Fibroblast of the aortic adventitia (primary cell): ENCODE data around the gene TADA1. TPM values are rescaled to one million over a fixed set of nuclear protein-coding genes. Genes with fewer than 3 reads are reported as not detected.

ENCODE experiments used
- DNase-seq: peaks from one replicate; pipeline ENCODE4 v3.0.0-alpha.2; 2010; ENCODE audit warnings: low read depth
- H3K4me3 ChIP-seq: 2 replicates; pipeline ENCODE4 v1.5.1; 2011; ENCODE audit warnings: low read depth, mild to moderate bottlenecking, control low read depth, low read length, moderate library complexity
- CTCF ChIP-seq: IDR thresholded peaks from 2 replicates; pipeline ENCODE4 v1.5.1; 2011; ENCODE audit warnings: mild to moderate bottlenecking, low read length, control low read depth, inconsistent platforms; ENCODE audit not compliant: insufficient read depth
- total RNA-seq: library from RNA; depleted of rRNA; stranded (reverse); fragments of >200 nt; gene quantifications from 2 replicates; pipeline ENCODE4 v1.2.3, GENCODE V29; 2012; ENCODE audit warnings: low replicate concordance

The TADA1 gene
- total RNA-seq, 1 donor: 12.1 TPM

- TF ChIP-seq CTCF: no peak
- no peak for DNase-seq
- no peak overlapping the region for H3K4me3 ChIP-seq
Measured at GRCh38 chr1:166859597-166859996, 16.5 kb downstream of the TADA1 start.

- TF ChIP-seq CTCF: no peak
- DNase-seq: no peak
Measured at GRCh38 chr1:166858726-166859419, 17.2 kb downstream of the TADA1 start.

GRCh38 chr1:166857995-166858394 is 18.1 kb downstream of the TADA1 start:
- H3K4me3 ChIP-seq: no peak overlapping the region
- no peak for DNase-seq
- TF ChIP-seq CTCF: no peak

More at GRCh38 chr1:166858726-166859419, 17.2 kb downstream of the TADA1 start:
- H3K4me3 ChIP-seq: no peak overlapping the region

GRCh38 chr1:166855558-166855957 is 20.5 kb downstream of the TADA1 start:
- TF ChIP-seq CTCF: no peak
- DNase-seq: no peak
- H3K4me3 ChIP-seq: no peak overlapping the region

GRCh38 chr1:166852918-166853317 is 23.1 kb downstream of the TADA1 start:
- no peak for DNase-seq
- TF ChIP-seq CTCF: no peak
- no peak overlapping the region for H3K4me3 ChIP-seq

GRCh38 chr1:166849135-166849534 is 26.9 kb downstream of the TADA1 start:
- DNase-seq: no peak
- no peak for TF ChIP-seq CTCF
- H3K4me3 ChIP-seq: no peak overlapping the region

- no peak for TF ChIP-seq CTCF
- H3K4me3 ChIP-seq: no peak overlapping the region
- DNase-seq: no peak
Measured at GRCh38 chr1:166848193-166848592, 27.9 kb downstream of the TADA1 start.
